Frontal cortex (tissue), 4 donors: ENCODE data around the gene IDH1. TPM values are rescaled to one million over a fixed set of nuclear protein-coding genes. Genes with fewer than 3 reads are reported as not detected.
"Not testable (repeated sequence)": the region's sequence is repeated elsewhere in the genome, so short reads cannot be mapped to it uniquely, and the experiment has no call there.

ENCODE experiments used
- DNase-seq, 2 donors: peaks; one replicate each; pipeline ENCODE4 v3.0.0; 2012; ENCODE audit warnings: low spot score in 2 of 2
- FAIRE-seq: peaks from 2 replicates; lab custom pipeline; 2012; peaks lifted over from hg19 to GRCh38; lab: Jason Lieb, UNC
- total RNA-seq: library from RNA; depleted of rRNA; stranded (reverse); fragments of >200 nt; gene quantifications from one replicate; pipeline ENCODE4 v1.2.3, GENCODE V29; 2014
- donor health status: control.
- donor health status: control.
- donor health status: control.

IDH1 gene
- total RNA-seq: 271 TPM

DNA sequence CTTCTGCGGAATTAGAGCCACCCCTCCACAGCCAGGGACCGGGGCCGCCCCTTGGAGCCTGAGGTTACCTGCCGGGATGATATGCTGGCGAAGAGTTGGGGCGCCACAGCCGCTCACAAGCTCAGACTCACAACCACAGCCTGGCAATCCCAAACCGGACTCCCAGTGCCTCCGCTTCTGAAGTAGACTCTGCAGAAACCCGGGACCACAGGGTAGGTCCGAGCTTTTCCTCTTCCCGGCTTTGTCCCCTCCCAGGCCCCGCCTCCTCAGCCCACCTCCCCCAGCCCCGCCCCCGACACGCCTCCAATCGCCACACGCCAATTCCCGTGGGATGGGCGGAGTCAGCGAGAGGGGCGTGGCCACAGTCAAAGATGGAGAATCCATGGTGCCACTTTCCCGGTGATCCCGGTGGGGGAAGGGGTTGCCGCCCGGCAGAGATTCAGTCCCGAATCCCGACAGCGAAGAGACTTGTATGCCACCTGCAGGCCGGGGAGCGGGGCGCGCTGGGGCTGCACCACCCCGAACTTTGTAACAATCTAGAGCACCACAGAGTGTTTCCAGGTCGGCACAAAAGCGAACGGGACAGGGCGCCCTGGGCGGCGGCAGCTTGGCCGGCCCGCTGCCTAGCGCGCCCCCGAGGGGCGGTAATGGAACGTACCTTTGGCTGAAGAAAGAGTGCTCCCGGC is at the start of gene IDH1:
TSS of gene IDH1 (minus strand) at position 201 of the 686 bp plus-strand sequence. CDS start 3,520 bp downstream, outside the sequence.
- FAIRE-seq (no peak), DNase-seq (peak; percentile 92 to 96)

DNA sequence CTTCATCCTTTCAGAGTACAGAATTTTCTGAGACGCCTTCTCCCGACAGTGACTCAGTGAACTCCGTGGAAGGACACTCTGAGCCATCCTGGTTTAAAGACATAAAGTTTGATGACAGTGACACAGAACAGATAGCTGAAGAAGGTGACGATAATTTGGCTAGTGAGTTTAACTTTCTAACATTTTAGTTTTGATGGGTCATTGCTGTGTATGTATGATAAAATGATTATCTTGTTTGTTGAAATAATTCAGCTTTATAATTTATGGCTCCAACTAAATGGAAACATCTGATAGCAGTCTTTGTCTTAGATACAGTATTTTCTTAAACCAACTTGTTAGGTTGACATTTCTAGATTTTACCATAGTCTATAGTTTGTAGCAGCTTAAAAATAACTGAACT is 49.3 kb upstream of the IDH1 start:
- FAIRE-seq (no peak), DNase-seq (no peak)

DNA sequence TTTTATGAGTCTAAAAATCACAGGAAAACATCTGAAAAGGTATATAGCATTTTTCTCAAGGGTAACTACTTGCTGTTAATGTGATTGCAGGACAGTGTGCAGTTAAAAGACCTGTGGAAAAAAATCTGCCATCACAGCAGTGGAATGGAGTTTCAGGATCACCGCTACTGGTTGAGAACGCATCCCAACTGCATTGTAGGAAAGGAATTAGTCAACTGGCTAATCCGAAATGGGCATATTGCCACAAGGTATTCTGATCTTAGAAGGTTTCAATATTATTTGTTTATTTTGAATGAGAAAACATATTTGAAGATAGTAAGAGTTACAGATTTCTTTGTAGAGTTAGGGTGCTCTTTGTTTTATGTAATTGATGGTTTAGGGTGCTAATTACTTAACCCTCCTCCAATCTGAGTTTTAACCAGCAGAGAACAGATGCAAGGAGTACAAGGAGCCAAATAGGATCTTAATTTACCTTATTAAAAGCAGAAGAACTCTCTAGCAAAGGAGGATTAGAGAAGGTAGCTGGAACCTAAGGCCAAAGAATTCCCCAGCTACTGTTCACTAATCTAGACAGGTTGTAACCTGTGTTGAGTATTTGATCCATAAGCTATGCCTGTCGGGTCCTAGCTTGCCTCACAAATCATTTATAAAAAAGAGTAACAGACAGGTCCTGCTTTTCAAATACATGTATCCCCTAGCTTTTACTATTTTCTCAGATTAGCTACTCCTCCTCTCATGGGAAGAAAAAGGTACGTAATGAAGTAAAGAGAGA is 46.2 kb upstream of the IDH1 start:
- FAIRE-seq (no peak), DNase-seq (no peak)

DNA sequence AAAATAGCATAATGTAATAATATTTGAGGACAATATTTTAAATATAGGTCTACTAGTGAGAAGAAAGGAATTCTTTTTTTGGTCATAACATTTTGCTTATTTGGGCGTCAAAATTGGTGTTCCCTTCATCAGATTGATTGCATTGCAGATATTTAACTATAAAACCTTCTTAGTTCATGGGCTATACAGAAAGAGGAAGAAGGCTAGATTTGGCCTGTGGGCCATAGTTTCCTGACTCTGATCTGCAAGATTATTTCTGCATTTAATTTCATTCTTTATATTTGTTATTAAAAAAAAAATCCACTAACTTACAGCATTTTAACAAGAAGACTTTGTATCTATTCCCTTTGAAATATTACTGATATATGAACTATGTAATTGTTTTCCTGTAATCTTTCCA is 43.1 kb upstream of the IDH1 start:
- FAIRE-seq (no peak), DNase-seq (no peak)

DNA sequence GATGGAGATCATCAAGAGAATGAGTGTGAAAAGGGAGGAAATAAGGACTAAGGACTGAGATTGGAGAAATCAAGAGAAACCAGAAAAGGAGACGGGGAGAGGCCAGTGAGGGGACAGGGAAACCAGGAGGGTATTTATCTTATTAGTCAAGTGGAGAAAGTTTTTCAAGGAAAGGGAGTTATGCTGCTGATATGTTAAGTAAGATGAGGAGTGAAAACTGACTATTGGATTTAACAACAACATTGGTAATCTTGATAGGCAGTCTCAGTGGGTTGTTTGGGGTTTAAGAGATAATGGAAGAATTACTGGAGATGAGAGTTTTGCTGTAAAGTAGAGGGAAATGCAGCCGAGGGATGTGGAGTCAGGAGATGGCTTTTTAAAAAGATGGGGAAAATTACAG is 41.7 kb upstream of the IDH1 start:
- no peak for DNase-seq
- no peak for FAIRE-seq

DNA sequence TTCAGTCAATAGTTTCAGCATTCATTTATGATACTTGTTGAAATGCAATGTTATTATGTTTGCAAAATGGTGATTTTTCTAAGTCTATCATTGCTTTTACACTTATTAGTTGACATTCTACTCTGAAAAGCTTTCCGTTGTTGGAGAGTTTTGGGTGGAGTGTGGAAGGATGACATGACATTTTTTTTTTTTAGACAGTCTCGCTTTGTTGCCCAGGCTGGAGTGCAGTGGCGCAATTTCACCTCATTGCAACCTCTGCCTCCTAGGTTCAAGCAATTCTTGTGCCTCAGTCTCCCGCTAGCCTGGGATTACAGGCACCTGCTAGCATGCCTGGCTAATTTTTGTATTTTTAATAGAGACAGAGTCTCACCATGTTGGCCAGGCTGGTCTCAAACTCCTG is 41.0 kb upstream of the IDH1 start:
- no peak for DNase-seq
- FAIRE-seq: no peak

DNA sequence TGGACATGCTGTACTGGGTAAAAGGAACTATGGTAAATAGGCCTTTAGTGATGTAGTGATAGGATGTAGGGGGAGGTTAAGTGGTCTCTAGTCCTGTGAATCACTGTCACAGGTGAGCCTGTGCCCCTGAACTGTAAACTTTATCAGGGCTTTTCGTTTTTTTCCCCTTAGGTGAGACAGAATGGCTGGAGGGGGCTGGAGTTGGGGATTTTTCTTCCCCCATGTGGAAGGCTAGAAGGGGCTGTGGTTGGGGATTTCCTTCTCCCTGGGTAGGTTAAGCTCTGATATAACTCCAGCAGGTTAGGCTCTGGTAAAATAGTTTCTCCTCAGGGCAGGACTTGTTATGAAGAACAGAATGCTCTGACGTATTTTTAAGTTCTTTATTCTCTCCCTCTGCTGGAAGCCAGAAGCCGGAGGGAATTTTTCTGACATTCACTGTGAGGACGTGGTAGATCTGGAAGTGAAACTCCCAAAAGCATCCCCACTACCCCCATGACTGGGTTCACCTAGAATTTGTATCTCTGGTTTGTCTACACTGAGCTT is 39.7 kb upstream of the IDH1 start:
- FAIRE-seq (no peak), DNase-seq (no peak)

DNA sequence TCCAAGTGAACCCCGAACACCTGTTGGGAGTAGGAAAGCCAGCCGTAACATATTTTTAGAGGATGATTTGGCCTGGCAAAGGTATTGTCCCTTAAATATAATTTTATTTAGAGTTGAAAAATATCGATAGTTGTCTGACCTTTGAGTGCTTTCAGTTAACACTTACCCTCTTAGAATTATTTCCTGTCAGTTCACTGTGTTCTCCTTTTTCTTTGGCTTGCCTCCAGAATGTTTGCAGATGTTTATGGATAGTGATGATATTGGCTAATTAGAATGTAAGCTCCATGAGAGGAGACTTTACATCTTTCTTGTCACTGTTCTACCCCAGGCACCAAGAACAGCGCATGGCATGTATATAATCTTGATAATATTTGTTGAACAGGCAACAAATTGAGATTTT is 31.0 kb upstream of the IDH1 start:
- no peak for FAIRE-seq
- no peak for DNase-seq

DNA sequence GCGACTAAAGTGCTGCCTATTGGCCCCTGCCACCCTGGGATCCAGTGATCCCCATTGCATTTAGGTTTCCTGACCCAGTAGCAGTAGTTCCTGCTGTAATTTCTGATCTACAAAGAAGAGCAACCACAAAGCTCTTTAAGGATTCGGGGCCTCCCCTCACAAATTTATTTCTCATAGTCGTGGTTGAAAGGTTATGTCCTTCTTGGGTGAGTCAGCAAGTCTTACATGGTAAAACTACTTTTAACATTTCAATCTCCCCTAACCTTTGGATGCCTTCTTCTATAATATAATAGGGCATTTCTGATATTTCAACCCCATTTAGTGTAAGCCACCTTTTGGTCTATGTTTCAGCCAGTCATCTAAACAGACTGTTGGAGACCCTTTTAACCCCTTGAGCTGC is 26.1 kb upstream of the IDH1 start:
- FAIRE-seq: no peak
- no peak for DNase-seq

DNA sequence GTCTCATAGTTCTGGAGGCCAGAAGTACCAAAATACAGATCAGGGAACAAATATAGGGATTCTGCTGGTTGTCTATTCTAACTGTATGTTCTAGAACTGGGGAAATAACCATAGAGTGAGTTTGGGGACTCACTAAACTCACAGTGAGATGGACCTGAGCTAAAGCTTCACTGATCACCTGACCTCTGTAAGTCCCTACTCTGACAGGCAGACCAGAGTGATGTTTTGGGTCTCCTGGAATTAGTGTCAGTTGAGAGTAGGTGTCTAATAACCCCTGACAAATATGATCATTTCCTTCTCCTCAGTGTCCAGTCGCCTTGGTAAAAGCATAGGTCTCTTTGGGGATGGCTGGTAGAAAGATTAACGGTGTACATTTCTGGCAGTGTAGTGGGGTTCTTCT is 25.4 kb upstream of the IDH1 start:
- FAIRE-seq: no peak
- DNase-seq: no peak

DNA sequence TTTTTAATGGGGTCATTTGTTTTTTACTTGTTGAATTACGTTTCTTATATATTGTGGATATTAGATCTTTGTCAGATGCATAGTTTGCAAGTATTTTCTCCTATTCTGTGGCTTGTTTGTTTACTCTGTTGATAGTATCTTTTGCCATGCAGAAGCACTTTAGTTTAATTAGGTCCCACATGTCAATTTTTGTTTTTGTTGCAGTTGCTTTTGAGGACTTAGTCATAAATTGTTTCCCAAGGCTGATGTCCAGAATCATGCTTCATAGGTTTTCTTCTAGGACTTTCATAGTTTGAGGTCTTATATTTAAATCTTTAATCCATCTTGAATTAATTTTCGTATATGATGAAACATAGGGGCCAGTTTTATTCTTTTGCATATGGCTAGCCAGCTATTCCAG is 24.4 kb upstream of the IDH1 start:
- no peak for FAIRE-seq

DNA sequence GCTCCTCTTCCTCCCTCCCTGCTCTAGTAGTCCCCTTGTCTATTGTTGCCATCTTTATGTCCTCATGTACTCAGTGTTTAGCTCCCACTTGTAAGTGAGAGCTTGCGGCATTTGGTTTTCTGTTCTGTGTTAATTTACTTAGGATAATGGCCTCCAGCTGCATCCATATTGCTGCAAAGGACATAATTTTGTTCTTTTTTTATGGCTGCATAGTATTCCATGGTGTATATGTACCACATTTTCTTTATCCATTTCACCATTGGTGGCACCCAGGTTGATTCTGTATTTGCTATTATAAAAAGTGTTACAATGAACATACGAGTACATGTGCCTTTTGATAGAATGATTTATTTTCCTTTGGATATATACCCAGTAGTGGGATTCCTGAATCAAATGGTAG is 23.7 kb upstream of the IDH1 start:
- FAIRE-seq (no peak), DNase-seq (no peak)

More for the DNA sequence above, 24.4 kb upstream of the IDH1 start:
- DNase-seq: no peak

DNA sequence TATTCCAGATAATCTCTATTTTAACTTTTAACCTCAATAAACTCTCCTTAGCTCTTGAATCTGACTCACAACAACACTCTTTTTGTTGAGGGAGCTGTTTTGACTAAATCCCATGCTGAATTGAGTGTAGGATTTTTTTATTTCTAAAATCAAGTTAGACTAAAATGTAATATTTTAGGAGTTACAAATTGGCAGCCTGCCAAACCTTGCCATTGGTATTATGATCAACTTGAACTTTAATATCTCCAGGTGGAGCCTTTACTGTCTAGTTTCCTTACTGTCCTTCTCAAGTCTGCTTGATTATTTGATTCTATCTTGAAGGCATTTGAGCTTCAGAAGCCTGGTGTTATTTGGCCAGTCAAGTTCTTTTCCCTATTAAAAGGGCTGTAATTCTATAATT is 19.9 kb upstream of the IDH1 start:
- DNase-seq (no peak), FAIRE-seq (no peak)

DNA sequence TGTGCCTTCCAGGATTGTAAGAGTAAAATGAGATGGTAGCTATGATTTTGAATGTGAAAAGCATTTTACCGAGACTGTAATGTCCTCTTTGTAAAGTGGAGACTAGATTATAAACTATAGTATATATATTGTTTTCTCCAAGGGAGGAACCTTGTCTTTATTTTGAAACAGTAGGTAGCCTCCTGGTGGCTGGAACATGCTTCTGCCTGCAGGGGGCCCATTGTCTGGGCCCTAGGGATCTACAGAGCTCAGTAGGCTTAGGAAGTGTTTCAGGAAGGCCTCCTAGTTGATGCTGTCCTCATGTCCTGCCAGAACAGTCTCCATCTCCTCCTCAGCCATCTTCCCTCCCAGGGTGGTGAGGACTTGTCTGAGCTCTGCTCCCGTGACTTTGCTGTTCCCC is 14.2 kb upstream of the IDH1 start:
- no peak for FAIRE-seq
- no peak for DNase-seq

DNA sequence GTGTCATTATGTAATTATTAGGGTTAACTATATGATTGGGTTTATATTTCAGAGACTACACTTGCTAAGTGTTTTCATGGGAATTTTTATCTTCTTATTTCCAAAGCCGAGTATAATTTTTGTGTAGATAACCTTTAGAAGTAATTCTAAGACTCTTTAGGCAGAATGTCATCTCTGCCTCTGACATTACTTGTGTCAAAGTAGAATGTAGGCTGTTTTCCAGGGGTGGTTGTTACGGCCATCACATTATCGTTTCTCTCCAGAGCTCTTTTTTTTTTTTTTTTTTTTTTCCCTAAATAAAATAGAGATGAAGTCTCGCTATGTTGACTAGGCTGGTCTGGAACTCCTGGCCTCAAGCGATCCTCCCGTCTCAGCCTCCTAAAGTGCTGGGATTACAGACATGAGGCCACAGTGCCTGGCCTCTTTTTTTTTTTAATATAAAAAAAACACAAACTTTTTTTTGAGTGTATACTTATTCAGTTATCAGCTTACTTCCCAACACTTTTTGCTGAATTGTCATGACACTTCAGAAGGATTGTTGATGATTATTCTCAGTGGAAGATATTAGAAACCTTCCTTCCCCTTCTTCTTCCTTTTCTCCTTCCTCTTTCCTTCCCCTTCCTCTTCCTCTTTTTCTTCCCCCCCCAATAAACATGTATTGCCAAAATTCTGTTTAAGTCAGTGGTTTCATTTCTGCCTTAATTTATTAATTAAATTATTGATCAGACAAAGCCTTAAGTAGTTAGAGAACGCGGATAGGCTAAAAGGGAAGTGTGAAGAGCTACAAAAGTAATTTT is 13.5 kb upstream of the IDH1 start:
- DNase-seq (no peak), FAIRE-seq (no peak)

DNA sequence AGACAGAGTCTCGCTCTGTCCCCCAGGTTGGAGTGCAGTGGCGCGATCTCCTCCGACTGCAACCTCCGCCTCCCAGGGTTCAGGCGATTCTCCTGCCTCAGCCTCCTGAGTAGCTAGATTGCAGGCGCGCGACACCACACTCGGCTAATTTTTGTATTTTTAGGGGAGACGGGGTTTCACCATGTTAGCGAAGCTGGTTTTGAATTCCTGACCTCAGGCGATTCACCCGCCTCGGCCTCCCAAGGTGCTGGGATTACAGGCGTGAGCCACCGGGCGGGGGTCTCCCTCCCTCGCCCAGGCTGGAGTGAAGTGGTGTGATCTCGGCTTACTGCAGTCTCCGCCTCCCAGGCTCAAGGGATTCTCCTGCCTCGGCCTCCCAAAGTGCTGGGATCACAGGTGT is 12.7 kb upstream of the IDH1 start:
- DNase-seq, FAIRE-seq: not testable (repeated sequence)

DNA sequence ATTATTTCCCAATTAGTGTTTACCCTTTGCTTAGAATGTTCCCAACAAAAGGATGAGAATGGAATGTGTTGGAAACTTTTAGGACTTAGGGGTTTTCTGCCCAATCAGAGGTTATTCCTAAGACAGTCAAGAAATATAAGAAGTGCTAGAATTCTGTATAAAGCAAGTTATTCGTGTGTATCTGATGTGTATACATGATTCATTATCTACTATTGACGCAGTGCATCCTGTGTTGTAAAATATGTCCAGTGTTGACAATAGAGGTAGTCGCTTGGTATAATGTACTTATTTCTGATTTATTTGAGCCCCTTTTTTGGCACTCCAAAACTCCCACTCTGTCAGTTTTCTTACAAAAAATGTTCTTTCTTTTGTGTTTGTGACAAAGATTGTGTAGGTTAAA is 12.1 kb upstream of the IDH1 start:
- FAIRE-seq (no peak), DNase-seq (no peak)

DNA sequence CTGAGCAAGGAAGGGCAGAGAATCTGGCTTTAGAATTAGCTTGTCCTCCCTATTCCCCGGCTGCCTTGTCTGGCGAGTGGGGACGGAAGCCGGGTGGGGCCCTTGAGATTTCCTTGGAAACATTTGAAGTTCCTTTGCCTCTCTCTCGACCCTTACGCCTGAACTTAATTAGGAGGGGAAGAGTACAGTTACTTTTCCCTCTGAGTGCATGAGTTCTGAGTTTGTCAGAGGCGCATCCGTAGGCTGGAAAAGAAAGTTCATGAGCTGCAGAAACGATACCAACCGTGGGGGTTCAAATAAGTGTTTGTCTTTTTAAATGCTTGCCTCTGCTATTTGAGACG is 11.7 kb upstream of the IDH1 start:
- FAIRE-seq: no peak
- DNase-seq: no peak

DNA sequence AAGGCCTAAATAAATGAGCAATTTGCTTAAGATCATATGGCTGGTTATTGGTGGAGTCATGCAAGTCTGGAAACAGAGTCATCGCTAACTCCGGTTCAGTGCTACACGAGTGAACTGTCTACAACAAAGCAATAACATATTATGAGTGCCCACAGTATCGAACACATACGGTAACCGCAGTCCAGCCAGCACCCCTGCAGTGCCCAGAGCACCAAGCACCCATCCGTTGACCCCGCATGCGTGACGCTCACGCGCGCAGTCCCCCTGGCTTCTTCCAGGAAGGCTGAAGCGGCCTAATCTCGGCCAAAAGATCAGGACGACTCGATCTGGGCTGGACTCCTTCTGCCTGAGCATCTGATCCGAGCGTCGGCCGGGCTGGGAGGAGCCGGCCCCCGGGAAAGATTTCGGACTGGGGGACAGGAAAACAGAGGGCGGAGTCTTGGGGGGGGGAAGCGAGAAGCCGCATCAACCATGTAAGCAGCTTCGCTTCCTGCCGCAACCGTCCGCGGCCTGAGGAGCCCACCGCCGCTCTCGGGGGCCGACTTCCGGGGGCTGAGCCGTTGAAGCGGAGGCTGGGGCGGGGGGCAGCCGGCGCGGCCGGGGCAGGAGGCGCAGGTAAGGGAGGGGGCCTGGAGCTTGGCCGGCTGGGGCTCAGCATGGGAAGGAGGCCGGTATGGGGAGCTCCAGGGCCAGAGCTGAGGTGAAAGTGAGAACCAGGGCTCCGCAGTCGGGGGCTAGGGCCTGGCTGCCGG is 11.1 kb upstream of the IDH1 start, which contains the start of gene PIKFYVE:
TSS of gene PIKFYVE (plus strand) at position 455 of the 752 bp plus-strand sequence. CDS start 5,265 bp downstream, outside the sequence.
- DNase-seq (peak; percentile 94), FAIRE-seq (peak; percentile 79)

DNA sequence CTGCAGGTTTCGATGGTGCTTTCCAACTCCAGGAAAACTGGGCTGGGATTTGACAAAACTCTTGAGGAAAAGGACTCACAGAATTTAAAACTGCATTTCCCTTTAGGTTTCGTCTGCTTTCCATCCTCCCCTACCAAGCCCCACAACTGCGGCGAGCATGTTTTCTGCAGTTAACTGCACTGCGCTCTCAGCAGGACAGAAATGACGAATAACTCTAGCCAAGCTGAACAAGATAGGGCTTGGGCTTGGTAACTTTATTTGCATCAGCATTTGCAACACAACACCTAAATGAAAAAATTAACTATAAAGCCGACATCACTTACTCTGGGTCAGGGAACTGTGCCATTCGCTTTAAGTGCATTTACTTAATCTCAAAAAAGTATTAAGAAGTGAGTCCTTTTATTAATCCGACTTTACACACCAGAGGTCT is 10.5 kb upstream of the IDH1 start:
- no peak for FAIRE-seq
- DNase-seq: no peak
